ENCODE data around the gene ZNF217. TPM values are rescaled to one million over a fixed set of nuclear protein-coding genes. Genes with fewer than 3 reads are reported as not detected.
"Not testable (repeated sequence)": the region's sequence is repeated elsewhere in the genome, so short reads cannot be mapped to it uniquely, and the experiment has no call there.

Gene ZNF217
- total RNA-seq, 1 experiment from 2014 or later, result 42.8 TPM

GRCh38 chr20:53585910-53586309 is 7.7 kb downstream of the ZNF217 start:
- peaks cover 14% of the 10 kb centered on the region for H3K4me1 ChIP-seq
- peaks cover 24% of the 10 kb centered on the region for H3K36me3 ChIP-seq
- H3K27ac ChIP-seq; H3K27me3 ChIP-seq; DNase-seq; H3K9me3 ChIP-seq (replicated peaks); H3K4me3 ChIP-seq: not testable (repeated sequence)

GRCh38 chr20:53585004-53585569 is 8.6 kb downstream of the ZNF217 start:
- not testable (repeated sequence) for H3K27ac ChIP-seq; H3K9me3 ChIP-seq (replicated peaks); H3K4me3 ChIP-seq; H3K27me3 ChIP-seq; DNase-seq
- Histone ChIP-seq H3K36me3 (peaks cover 31% of the 10 kb centered on the region), H3K4me1 (peaks cover 12% of the 10 kb centered on the region)

- H3K27ac ChIP-seq; H3K27me3 ChIP-seq; H3K4me3 ChIP-seq; H3K9me3 ChIP-seq (replicated peaks); DNase-seq; H3K4me1 ChIP-seq: not testable (repeated sequence)
- peaks cover 32% of the 10 kb centered on the region for H3K36me3 ChIP-seq
These were observed 9.1 kb downstream of the ZNF217 start for GRCh38 chr20:53584550-53584913.

DNA sequence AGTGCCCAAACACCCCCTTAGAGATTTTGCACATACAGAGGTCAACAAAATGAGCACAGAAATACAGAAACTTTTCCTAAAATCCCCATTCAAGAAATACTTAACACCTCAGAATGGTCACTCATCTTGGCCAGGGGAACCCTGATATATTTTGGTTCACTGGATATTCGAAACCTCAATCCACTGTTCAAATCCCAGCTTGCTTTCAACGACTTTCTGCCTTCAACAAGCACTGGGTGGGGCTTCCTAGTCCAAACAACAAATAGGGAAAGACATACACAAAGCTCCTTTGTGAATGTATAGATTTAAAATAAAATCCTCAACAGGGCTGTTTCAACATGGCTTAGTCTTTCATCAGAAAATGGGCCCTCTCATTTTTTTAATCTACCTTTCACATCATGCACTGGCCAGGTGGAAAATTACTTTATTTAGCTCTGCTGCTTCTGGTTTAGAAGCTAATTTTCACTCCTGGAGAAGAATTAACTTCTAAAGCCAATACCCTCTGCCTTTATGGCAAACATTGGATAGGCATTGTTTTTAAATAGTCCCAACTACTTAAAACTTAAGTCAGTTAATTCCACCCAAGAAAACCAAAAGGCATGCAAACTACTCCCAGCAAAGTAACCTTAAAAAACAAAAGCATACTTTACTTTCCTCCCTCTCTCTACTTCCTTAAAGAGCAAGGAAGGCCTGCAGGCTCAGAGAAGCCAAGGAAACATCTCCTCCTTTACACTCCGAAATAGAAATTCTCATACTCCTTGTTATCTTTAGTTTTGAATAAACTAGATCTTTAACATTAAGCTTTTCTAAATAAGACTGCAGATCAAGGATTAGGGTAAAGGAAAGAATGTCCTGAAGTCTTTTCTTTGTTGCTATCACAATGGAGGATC is 9.7 kb downstream of the ZNF217 start:
- DNase-seq; H3K27me3 ChIP-seq; H3K4me1 ChIP-seq; H3K9me3 ChIP-seq (replicated peaks); H3K27ac ChIP-seq; H3K4me3 ChIP-seq: not testable (repeated sequence)
- H3K36me3 ChIP-seq, result peaks cover 34% of the 10 kb centered on the region

- no peak overlapping the region for H3K4me3 ChIP-seq
- H3K4me1 ChIP-seq, result no peaks in the 10 kb centered on the region
- no peaks in the 10 kb centered on the region for H3K27me3 ChIP-seq
- no peak overlapping the region for H3K27ac ChIP-seq
- no peaks in the 10 kb centered on the region for H3K9me3 ChIP-seq (replicated peaks)
- no peak for DNase-seq
- peaks cover 42% of the 10 kb centered on the region for H3K36me3 ChIP-seq
These were observed 10.9 kb downstream of the ZNF217 start for GRCh38 chr20:53582574-53583351.

- H3K4me1 ChIP-seq, result no peaks in the 10 kb centered on the region
- H3K9me3 ChIP-seq (replicated peaks), result no peaks in the 10 kb centered on the region
- DNase-seq, result no peak
- peaks cover 48% of the 10 kb centered on the region for H3K36me3 ChIP-seq
- no peaks in the 10 kb centered on the region for H3K27me3 ChIP-seq
- no peak overlapping the region for H3K4me3 ChIP-seq
- H3K27ac ChIP-seq, result no peak overlapping the region
These were observed 11.4 kb downstream of the ZNF217 start for GRCh38 chr20:53582251-53582570.

DNA sequence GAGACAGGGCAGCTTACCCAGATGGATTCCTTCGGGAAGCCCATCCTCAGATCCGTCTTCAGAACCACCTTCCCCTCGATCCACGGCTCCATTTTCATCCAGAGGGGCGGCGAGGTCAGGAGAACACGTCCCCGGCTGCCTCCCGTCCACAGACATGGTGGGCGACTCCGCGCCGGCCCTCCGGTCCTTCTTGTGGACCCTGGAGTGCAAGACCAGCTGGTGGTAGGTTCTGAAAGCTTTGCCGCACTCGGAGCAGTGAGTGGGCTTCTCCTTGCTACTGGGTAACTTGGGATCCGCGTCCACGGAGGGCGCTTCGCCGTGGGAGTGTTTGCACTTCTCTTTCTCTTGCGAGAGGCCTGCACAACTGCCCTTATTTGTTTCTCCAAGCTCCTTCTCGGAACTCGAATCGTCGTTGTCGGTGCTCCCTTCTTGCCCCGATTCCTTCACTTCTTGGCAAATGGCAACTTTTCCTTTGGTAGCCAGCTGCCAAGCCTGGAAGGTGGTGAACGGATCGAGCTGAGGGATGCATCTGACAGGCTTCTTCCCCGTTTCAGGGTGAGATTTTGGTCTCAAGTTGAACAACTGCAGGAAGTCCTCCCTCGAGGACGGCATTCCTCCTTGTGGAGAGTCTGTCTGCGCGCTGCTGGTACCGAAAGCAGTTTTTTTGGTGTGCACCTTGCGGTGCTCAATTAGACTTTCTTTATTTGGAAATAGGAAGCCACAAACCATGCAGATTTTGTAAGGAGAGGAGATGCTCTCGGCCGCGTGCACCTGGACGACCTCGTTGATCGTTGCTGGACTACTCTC is 12.0 kb downstream of the ZNF217 start:
- no peak overlapping the region for H3K27ac ChIP-seq
- peaks cover 53% of the 10 kb centered on the region for H3K36me3 ChIP-seq
- no peak for DNase-seq
- no peaks in the 10 kb centered on the region for H3K4me1 ChIP-seq
- H3K27me3 ChIP-seq, result no peaks in the 10 kb centered on the region
- H3K4me3 ChIP-seq, result no peak overlapping the region
- no peaks in the 10 kb centered on the region for H3K9me3 ChIP-seq (replicated peaks)

GRCh38 chr20:53580376-53581111 is 13.1 kb downstream of the ZNF217 start:
- no peak overlapping the region for H3K4me3 ChIP-seq
- no peak overlapping the region for H3K27ac ChIP-seq
- DNase-seq, result no peak
- no peaks in the 10 kb centered on the region for H3K27me3 ChIP-seq
- no peaks in the 10 kb centered on the region for H3K4me1 ChIP-seq
- no peaks in the 10 kb centered on the region for H3K9me3 ChIP-seq (replicated peaks)
- peaks cover 64% of the 10 kb centered on the region for H3K36me3 ChIP-seq

- Histone ChIP-seq H3K9me3 (replicated peaks) (no peaks in the 10 kb centered on the region), H3K4me3 (no peak overlapping the region), H3K27me3 (no peaks in the 10 kb centered on the region), H3K27ac (no peak overlapping the region), H3K36me3 (peaks cover 72% of the 10 kb centered on the region), H3K4me1 (no peaks in the 10 kb centered on the region)
- DNase-seq, result no peak
These were observed 13.9 kb downstream of the ZNF217 start for GRCh38 chr20:53579581-53580375.

GRCh38 chr20:53579266-53579580 is 14.4 kb downstream of the ZNF217 start:
- no peak overlapping the region for H3K4me3 ChIP-seq
- H3K36me3 ChIP-seq, result peaks cover 75% of the 10 kb centered on the region
- DNase-seq, result no peak
- H3K9me3 ChIP-seq (replicated peaks), result no peaks in the 10 kb centered on the region
- no peaks in the 10 kb centered on the region for H3K4me1 ChIP-seq
- no peak overlapping the region for H3K27ac ChIP-seq
- no peaks in the 10 kb centered on the region for H3K27me3 ChIP-seq

DNA sequence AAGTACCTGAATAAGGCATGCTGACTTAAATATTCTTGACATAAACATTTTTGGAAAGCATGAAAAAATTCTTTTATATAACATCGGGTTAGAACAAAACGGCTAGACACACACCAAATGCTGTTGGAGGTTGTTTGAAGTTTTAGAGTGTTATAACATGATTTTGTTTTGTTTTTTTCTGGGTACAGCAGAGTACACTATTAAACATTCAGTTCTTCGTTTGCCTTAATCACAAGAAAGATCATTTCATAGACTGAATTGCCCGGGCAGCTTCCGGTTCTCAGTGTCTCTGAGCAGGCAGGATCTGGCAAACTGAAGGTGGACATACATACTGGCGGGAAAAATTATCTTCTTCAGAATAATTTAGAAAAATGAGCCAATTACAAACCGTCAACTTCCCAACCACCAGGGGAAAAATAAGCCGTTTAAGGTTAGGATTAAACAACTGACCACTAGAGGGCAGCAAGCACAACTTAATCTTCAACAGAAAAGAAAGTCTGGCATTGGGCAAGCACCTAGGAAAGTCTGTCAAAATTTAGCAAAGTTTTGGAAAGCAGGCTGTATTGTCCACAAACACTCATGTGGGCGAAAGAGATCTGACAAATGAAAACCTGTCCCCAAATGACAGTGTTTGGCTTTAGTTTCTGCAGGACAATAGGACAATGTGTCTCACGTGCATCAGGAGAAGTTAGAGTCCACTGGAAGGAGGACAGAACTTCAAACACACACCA is 15.0 kb downstream of the ZNF217 start:
- Histone ChIP-seq H3K4me1 (no peaks in the 10 kb centered on the region), H3K4me3 (no peak overlapping the region), H3K36me3 (peaks cover 81% of the 10 kb centered on the region), H3K27me3 (no peaks in the 10 kb centered on the region), H3K27ac (no peak overlapping the region), H3K9me3 (replicated peaks) (no peaks in the 10 kb centered on the region)
- peak; percentile 76 to 98 for DNase-seq

GRCh38 chr20:53576586-53577318 is 16.9 kb downstream of the ZNF217 start:
- no peaks in the 10 kb centered on the region for H3K27me3 ChIP-seq
- peaks cover 82% of the 10 kb centered on the region for H3K36me3 ChIP-seq
- no peaks in the 10 kb centered on the region for H3K9me3 ChIP-seq (replicated peaks)
- H3K4me1 ChIP-seq, result no peaks in the 10 kb centered on the region
- no peak overlapping the region for H3K27ac ChIP-seq
- H3K4me3 ChIP-seq, result no peak overlapping the region
- no peak for DNase-seq

- Histone ChIP-seq H3K36me3 (peaks cover 81% of the 10 kb centered on the region), H3K9me3 (replicated peaks) (no peaks in the 10 kb centered on the region), H3K4me3 (no peak overlapping the region), H3K27ac (no peak overlapping the region), H3K27me3 (no peaks in the 10 kb centered on the region), H3K4me1 (no peaks in the 10 kb centered on the region)
- no peak for DNase-seq
These were observed 17.5 kb downstream of the ZNF217 start for GRCh38 chr20:53576195-53576580.
